Choroid plexus epithelial cell (primary cell): ENCODE measurements around the gene PRKCE.

Experiments used
- DNase-seq: peaks from one replicate; pipeline ENCODE4 v3.0.0-alpha.2; 2010; ENCODE audit warnings: low read depth
- H3K4me3 ChIP-seq: 2 replicates; pipeline ENCODE4 v1.5.1; 2011; ENCODE audit warnings: low read depth, mild to moderate bottlenecking, control low read depth, low read length, moderate library complexity
- TF ChIP-seq, protein P1 (sequence below): conservative IDR thresholded peaks from 2 replicates; pipeline ENCODE4 v1.5.1; 2011; ENCODE audit warnings: low read depth, mild to moderate bottlenecking, control low read depth, inconsistent platforms, low read length, moderate library complexity

The PRKCE gene

DNA sequence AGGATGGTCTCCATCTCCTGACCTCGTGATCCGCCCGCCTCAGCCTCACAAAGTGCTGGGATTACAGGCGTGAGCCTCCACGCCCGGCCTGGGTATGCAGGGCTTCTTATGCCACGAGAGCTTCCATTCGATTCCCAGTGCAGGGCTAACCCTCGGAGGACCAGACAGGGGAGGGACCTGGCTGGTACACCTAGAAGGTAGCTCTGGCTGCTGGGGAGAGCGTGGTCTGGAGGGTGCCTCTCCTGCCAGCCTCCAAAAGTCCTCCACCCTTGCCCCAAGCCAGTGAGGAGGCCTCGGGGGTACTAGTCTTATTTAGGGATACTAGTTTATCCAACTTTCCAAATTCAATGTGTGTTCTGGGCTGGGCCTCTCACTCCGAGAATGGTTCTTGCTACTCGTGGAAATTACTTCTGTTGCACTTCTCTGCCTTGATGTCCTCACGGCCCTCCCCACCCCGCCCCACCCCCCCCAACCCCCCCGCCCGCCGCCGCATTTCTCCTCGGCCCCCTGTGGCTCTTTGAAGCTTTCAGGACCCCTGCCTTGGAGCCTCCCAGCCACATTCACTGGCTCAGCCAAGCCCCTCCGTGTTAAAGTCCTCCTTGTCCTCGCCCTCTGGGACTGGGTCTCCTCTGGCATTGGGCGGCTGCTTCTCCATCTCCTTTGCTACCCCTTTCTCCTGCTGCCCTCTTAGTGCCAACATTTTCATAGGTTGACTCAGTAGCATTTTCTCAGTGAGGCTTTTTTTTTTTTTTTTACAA, 502.7 kb downstream of the PRKCE start:
- no peak for DNase-seq
- no peak overlapping the region for H3K4me3 ChIP-seq
- TF ChIP-seq, protein P1, sequence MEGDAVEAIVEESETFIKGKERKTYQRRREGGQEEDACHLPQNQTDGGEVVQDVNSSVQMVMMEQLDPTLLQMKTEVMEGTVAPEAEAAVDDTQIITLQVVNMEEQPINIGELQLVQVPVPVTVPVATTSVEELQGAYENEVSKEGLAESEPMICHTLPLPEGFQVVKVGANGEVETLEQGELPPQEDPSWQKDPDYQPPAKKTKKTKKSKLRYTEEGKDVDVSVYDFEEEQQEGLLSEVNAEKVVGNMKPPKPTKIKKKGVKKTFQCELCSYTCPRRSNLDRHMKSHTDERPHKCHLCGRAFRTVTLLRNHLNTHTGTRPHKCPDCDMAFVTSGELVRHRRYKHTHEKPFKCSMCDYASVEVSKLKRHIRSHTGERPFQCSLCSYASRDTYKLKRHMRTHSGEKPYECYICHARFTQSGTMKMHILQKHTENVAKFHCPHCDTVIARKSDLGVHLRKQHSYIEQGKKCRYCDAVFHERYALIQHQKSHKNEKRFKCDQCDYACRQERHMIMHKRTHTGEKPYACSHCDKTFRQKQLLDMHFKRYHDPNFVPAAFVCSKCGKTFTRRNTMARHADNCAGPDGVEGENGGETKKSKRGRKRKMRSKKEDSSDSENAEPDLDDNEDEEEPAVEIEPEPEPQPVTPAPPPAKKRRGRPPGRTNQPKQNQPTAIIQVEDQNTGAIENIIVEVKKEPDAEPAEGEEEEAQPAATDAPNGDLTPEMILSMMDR: no peak

DNA sequence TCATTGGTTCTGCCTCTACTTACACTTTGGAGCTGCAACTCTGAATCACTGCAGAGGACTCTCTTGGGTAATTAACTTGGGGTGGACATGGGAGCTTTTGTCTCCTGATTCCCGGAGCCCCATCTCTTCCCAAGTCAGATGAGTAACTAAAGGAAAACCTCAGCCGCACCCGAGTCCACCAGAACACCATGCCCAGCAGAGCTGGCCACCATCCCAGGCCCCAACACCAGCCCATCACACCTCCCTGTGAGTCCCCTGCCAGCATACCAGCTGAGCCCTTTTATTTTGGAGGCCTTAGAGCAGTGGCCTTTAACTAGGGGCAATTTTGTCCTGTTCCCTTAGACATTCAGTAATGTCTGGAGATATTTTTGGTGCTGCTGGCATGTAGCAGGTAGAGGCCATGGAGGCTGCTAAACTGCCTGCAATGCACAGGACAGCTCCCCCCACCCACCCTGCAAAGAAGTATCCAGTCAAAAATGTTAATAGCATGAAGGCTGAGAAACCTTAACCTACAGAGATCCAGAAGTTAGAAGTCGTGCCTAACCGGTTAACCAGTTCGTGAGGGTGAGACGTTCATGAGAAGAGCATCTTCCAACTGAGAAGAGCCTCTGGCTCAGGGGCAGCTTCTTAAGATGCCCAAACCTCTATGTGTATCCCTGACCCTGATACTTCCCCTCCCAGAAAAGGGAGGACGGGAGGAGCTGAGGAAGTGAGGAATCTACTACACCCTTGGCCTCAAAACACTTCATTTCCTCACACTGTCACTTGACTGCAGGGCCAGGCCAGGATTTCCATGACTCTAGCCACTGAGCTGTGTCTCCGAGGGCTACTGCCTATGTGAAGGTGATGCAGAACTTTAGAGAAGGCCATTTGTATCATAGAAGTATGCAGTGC, 505.8 kb downstream of the PRKCE start:
- H3K4me3 ChIP-seq: no peak overlapping the region
- no peak for DNase-seq
- TF ChIP-seq, protein P1: no peak

DNA sequence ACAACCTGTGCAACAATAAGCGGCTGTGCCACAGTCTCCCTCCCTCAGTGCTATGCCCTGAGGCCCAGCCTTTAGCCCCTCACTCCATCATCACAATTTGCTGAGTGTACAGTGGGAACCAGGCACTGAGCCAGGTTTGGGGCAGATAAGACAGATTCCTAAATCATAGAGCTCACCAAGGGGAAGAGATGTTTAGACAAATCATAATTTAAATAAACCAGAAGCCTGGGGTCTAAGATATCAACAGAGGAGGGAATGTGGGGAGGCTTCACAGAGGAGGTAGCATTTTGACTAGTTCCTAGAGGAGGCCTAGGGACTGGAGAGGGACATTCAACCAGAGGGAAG, 506.5 kb downstream of the PRKCE start:
- TF ChIP-seq, protein P1: no peak
- peak; percentile 37 for DNase-seq

DNA sequence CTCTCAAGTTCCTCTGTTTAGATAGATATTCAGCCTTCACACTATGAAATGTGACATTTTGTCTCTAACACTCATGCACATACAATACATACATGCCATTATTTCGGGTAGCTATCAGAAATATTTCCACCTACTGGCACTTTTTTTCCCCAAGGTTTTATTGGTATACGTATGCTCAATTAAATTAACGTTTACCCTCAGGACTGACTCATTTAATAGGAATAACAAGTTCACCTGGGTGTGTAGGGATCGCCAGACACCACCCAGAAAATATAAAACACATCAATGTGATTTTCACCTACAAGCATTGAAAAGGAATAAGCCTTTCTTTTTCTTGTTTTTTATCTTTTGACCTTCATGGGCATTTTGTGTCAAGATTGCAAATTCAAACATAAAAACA, 507.2 kb downstream of the PRKCE start:
- no peak for DNase-seq
- TF ChIP-seq, protein P1: no peak
- H3K4me3 ChIP-seq: no peak overlapping the region

More for the DNA sequence above, 506.5 kb downstream of the PRKCE start:
- no peak overlapping the region for H3K4me3 ChIP-seq

DNA sequence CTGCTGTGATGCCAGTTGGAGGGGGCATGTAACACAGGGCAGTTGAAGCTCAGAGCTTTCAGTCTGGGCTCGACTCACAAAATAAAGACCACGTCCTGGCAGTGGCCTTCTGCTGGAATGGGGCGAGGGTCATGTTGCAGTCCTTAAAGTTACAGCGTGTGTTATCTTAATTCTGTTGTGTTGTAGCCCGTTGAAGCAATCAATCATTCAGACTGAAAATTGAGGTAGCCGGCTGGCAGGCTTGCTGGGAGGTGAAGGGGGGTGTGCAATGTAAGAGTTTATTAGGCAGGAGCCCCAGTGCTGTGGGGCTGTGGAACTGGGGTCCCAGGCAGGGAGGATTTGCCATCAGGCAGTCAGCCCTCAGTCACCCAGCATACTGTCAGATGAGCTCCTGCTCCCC, 508.9 kb downstream of the PRKCE start:
- TF ChIP-seq, protein P1: no peak
- H3K4me3 ChIP-seq: no peak overlapping the region
- no peak for DNase-seq

DNA sequence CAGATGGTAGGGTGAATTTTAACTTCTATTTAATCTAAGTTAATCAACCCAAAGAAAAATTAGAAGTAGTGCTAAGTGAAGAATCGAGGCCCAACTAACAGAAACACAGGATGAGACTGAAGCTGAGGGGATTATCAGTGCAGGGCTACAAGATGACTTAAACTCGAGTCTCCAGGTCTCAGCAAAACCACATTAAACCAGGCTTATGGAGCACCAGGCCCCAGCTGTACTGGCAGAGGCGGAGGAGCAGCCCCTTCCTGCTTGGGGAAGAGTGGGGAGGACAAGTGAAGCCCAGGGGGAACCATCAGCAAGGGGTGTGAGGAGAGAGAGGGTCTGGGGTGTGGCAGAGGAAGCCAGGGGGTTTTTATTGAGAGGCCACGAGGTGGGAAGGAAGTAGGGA, 509.8 kb downstream of the PRKCE start:
- no peak overlapping the region for H3K4me3 ChIP-seq
- no peak for DNase-seq
- TF ChIP-seq, protein P1: no peak
